ENCODE results near the gene SLC41A1.

SLC41A1 gene

DNA sequence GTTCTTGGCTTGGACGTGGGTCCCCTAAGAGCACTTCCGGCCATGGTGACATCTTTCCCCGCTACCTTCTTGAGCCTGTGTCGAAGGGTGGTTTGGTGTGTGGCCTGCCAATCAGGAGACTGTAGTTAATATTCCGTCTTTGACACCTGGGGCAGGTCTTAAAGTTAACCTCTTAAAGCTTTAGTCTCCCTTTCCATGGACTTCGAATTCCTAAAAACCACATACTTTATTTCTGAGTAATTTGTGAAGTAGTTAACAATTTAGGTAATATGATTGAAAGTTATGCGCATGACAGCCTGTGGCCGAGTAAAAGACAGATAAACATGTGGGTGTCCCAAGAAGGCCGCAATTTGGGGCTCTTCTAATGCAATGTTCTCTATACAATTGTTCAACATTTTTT is 27.6 kb downstream of the SLC41A1 start:
- no peak for FAIRE-seq

GRCh38 chr1:205783904-205784303 is 29.1 kb downstream of the SLC41A1 start:
- FAIRE-seq = no peak

DNA sequence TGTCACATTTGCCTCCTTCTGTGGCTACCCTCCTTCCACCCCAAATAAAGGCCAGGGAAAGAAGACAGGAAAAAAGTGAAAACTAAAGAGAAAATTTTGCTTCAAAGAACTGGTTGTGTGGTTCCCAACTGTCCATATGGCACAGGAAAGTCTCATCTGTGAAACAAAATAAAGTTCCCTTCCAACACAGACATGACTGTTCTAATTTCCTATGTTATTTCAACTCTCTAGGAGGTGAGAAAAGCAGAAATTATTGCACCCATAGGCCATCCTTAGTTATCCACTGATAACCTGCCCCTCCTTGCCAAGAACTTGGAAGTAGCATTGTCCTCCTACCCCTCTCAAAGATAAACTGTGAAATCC is 29.6 kb downstream of the SLC41A1 start:
- FAIRE-seq = no peak

GRCh38 chr1:205782627-205783432 is 30.2 kb downstream of the SLC41A1 start:
- FAIRE-seq = no peak

GRCh38 chr1:205780335-205780734 is 32.7 kb downstream of the SLC41A1 start:
- FAIRE-seq = no peak

DNA sequence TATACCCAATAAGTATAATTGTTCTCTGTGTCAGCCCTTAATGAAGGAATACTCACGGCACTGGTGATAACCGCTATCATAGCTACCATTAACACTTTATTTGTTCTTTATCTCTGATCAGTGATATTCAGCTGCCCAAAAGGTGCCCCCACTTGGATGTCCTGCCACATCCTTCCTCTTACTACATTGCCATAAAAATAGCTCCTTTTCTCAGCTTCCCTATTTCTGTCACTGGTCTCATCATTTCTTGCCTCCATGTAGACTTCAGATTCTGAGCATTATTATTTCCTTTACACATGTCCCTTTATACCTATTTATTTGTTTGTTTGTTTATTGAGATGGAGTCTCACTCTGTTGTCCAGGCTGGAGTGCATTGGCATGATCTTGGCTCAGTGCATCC is 35.0 kb downstream of the SLC41A1 start:
- no peak for FAIRE-seq

DNA sequence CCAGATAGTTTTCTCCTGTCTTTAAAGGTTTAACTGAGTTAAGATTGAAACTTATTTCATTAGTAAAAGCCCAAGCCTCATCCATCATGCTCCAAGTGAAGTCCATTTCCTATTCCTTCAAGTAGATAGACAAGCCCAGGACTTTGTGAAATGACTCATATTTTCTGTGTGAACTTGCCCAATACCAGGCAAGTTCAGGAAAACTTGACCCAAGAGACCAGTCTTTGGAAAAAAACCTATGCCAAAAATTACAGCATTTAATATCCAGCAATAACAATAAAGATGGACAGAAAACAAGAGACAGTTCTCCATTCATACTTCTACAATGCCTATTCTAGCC is 37.3 kb downstream of the SLC41A1 start:
- FAIRE-seq = no peak

DNA sequence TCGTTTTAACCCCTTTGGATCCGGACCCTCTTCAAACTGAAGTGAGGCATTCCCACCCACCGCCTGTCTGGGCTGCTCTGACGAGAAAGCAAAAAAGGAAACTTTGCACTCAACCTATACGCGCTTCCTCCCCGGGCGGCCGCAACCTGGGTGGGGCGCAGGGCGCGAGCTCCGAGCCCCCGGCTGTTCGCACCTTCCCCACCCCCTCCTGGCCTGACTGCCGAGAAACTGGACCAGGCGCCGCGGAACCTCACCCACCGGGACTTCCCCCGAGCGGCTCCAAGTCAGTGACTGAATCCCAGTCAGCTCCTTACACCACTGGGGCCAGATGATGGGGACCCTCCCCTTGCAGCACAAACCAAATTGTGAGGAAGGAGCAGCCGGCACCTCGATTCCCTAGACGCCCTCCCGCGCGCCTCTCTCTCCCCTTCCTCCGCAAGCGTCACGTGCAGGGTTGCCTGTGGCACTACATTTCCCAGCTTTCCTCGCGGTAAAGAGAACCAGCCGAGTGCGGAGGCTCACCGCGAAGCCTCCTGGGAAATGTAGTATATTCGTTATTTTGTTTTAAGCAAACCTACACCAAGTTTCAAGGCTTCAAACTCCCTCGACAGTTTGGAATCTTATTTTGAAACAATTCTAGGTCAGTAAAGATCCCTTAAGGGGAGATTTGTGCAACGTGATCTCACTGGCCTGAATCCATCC is 37.8 kb downstream of the SLC41A1 start, which contains the start of gene RAB29:
Gene RAB29 (minus strand): TSS at position 468 of the 702 bp plus-strand sequence. CDS start 526 bp downstream, outside the sequence.
- FAIRE-seq = no peak

GRCh38 chr1:205774198-205775014 is 38.6 kb downstream of the SLC41A1 start:
- no peak for FAIRE-seq

DNA sequence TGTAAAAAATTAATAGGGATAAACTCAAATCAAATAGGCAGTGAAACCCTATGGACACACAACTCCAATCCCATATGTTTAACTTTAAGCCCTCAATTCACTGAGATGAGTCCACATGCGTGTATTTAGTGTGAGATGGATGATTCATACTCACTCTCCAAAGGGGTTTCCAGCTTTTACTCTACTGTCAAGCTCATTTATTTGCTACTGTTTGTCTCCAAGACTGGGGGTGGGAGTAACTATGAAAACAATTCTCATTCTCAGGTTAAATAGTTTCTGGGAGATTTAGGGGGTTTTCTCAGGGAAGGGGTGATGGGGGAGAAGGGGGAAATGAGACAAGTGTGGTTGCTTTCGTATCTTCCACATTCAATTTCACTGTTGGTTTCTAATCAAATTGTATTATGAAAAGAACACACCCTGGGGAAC is 40.4 kb downstream of the SLC41A1 start:
- FAIRE-seq = no peak

GRCh38 chr1:205770618-205771017 is 42.4 kb downstream of the SLC41A1 start:
- FAIRE-seq = no peak

DNA sequence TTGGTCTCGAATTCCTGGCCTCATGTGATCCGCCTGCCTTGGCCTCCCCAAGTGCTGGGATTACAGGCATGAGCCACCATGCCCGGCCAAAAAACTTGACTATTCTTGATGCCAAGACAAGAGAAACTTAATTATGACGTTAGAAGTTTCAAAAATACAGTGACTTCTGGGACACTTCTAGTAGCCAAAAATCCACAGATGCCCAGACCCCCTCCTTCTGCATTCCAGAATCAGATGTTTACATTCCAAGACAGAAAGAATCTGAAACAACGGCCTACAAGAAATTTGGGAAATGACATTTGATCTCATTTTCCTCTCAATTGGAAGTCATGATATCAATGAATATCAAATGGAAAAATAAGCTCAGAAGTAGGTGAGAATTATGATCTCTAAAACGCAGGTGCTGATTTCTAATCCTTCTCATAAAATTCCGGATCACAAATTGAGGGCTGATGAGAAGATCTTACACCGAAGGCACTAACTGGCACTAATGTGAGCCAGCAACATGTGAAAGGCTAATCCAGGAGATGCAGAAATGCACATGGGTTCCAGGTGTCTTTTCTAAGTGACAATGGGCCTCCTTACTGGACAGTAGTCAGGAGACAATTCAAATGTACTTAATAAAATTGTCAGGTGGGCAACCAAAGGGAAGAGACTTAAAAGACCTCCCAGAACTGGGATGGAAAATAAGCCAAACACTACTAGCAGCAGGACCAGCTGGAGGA is 43.2 kb downstream of the SLC41A1 start:
- no peak for FAIRE-seq

- FAIRE-seq = no peak
Measured at GRCh38 chr1:205767248-205767647, 45.8 kb downstream of the SLC41A1 start.

- no peak for FAIRE-seq
Measured at GRCh38 chr1:205766570-205766969, 46.4 kb downstream of the SLC41A1 start.

GRCh38 chr1:205766038-205766437 is 47.0 kb downstream of the SLC41A1 start:
- FAIRE-seq = no peak

DNA sequence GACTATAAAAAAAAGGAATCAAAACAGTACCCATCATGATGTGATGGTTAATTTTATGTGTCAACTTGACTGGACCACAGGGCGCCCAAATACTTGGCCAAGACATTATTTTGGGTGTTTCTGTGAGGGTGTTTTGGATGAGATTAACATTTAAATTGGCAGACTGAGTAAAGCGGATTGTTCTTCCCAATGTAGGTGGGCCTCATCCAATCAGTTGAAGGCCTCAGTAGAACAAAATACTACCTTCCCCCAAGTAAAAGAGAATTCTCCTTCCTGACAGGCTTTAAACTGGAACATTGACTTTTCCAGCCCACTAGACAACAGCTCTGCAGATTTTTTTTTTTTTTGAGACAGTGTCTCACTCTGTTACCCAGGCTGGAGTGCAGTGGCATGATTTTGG is 48.4 kb downstream of the SLC41A1 start:
- no peak for FAIRE-seq

- no peak for FAIRE-seq
Measured at GRCh38 chr1:205763980-205764379, 49.0 kb downstream of the SLC41A1 start.

DNA sequence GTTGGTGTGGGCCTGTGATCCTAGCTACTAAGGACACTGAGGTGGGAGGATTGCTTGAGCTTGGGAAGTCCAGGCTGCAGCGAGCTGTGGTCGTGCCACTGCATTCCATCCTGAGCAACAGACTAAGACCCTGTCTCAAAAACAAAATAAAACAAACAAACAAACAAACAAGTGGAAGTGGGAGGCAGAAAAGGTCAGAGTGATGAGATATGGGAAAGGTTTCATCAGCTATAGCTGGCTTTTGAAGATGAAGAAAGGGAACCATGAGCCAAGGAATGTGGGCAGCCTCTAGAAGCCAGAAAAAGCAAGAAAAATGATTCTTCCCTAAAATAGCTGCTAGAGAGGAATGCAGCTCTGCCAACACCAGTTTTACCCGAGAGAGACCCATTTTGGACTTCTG is 52.4 kb downstream of the SLC41A1 start:
- no peak for FAIRE-seq

GRCh38 chr1:205756552-205756951 is 56.4 kb downstream of the SLC41A1 start:
- no peak for FAIRE-seq

GRCh38 chr1:205754857-205755256 is 58.1 kb downstream of the SLC41A1 start:
- no peak for FAIRE-seq

GRCh38 chr1:205751036-205751651 is 61.9 kb downstream of the SLC41A1 start:
- no peak for FAIRE-seq
